Activated T-cell treated with anti-CD3 and anti-CD28 coated beads for 48 hours (primary cell): ENCODE results near the gene SULT1C3.
"Not testable (repeated sequence)": the region's sequence is repeated elsewhere in the genome, so short reads cannot be mapped to it uniquely, and the experiment has no call there.

ENCODE experiments used
- DNase-seq: peaks from one replicate; pipeline ENCODE4 v3.0.0-alpha.2; 2020; ENCODE audit warnings: low read depth

SULT1C3 gene

GRCh38 chr2:108244667-108245414 lies 5.1 kb downstream of the SULT1C3 start:
- DNase-seq = no peak

GRCh38 chr2:108253106-108253505 lies 13.3 kb downstream of the SULT1C3 start:
- DNase-seq = no peak

- no peak for DNase-seq
Observed at GRCh38 chr2:108257757-108258331, 18.1 kb downstream of the SULT1C3 start.

GRCh38 chr2:108260773-108261172 lies 21.0 kb downstream of the SULT1C3 start:
- DNase-seq = no peak

DNA sequence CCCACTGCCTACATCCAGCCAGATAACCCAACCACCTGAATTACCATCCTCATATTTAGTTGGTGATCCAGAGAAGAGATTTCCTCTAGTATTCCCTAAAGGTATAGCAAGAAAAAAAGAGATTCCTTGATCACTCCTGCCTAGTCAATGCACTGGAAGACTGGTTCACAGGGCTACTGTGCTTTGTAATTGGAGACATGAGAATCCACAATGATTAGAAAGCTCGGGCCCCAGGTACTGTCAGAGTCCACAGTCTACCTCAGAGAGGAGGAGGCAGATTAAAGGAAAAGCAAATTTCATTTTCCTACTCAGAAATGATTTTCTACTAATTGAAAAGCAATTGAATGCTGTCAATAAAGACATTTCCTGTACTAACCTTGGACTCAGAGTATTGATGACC lies 22.3 kb downstream of the SULT1C3 start:
- no peak for DNase-seq

DNA sequence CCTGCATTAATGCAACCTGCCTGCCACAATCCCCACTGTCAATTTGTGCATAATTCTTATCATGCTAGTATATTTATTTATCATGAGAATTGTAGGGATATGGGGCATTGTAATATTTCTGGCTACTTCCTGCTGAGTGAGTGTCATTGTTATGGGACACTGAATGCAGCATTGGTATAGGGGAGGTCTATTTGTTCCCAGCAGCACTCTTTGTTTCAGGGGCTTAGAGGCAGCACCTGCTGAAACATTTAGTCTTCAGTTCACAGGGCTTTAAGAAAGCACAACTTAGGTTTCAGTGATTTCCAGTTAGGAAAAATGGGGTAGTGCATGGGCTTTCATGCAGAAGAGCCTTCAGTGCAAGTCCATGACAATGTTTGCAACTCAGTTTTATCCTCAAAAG lies 23.6 kb downstream of the SULT1C3 start:
- DNase-seq = no peak

DNA sequence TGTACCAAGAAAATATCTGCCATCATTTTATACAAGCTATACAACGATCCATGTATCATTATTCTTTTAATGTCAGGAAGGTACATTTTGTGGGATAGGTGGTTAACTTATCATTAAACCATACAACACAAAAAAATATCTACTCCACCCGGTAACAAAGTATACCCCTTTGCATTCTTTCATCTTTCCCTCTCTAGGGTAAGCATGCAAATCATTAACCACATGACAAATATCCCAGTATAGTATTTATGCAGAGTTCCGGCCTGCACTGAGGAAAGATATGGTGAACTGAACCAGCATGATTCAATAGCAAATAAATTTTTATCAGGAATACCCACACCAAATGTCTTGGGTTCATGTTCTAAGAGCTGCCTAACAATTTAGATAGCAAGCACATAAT lies 26.4 kb downstream of the SULT1C3 start:
- DNase-seq = no peak

GRCh38 chr2:108267101-108267500 lies 27.3 kb downstream of the SULT1C3 start:
- DNase-seq = no peak

DNA sequence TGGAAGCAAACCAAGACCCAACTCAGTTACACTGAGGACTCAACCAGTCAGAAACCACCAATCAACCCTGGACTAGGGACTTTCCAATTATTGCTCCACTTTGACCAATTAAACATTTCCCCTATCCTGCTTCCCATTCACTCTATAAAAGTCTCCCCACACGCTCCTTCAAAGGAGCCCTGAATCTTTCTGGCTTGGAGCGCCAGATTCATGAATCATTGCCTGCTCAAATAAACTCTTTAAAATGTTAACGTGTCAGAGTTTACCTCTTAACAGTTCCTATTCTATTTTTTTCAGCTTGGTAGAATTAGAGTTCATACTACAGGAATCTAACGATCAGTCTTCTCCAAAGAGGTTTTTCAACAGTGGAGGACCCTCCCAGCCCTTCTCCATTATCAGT lies 28.2 kb downstream of the SULT1C3 start:
- no peak for DNase-seq

DNA sequence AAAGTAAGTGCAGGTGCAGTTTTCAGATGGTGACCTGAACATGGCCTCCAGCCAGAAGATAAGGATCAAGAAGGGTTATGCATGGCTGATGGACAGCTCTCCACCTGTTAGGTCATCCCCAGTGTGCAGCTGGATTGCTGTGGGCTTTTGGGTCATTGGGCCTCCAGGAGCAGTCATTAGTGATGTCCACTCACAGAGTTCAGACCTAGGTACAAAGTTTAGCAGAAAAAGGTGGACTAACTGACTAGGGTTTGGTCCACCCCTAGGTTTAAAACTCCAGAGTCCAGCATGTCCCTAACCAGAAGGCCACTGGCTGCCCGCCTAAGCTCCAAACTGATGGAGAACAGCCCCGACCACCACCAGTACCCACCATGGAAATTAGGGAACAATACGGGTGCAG lies 30.6 kb downstream of the SULT1C3 start:
- DNase-seq = no peak

DNA sequence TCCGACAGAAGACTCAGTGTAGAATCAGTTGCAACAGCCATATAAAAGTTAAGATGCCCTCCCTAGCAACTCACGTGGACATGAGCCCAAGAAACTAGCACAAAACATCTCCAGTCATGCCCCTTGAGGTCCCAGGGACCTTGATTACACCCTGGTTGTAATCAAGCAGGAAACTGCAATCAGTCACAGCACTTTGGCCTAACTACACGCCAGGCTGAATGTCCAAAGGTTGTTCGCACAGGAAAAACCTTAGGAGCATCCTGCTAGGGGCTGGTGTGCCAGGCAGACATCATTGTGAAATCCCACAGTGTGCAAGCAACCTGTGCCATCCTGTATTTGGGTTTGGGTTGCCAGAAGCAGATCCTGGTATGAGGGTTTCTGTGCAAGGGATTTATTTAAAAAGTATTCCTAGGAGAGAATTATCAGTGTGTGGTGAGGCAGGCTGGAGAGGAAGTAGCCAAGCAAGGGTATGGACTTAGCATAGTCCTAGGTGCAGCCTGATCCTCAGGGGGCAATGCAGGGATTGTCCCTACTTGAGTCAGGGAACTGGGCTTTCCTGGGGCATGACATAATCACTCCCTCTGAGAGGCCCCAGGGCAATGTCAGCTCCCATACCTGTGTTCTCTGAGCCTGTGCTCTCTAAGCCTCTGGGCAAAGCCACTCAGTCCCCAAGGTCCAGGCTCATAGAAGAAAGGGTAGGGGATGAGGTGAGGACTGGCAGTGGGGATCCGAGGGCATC lies 31.2 kb downstream of the SULT1C3 start:
- DNase-seq = no peak

- DNase-seq = no peak
Observed at GRCh38 chr2:108271691-108272253, 32.0 kb downstream of the SULT1C3 start.

DNA sequence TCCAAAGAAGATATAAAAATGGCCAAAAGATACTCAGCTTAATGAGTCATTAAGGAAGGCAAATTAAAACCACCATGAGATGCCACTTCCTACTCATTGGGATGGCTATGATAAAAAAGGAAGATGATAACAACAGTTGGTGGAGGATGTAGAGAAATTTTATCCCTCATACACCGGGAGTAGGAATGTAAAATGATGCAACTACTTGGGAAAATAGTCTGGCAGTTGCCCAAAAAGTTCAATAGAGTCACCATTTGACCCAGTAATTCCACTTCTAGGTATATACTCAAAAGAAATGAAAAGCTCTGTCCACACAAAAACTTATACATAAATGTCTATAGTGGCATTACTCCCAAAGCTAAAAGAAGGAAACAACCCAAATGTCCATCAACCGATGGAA lies 38.9 kb downstream of the SULT1C3 start:
- no peak for DNase-seq

- no peak for DNase-seq
Observed at GRCh38 chr2:108279468-108279867, 39.7 kb downstream of the SULT1C3 start.

DNA sequence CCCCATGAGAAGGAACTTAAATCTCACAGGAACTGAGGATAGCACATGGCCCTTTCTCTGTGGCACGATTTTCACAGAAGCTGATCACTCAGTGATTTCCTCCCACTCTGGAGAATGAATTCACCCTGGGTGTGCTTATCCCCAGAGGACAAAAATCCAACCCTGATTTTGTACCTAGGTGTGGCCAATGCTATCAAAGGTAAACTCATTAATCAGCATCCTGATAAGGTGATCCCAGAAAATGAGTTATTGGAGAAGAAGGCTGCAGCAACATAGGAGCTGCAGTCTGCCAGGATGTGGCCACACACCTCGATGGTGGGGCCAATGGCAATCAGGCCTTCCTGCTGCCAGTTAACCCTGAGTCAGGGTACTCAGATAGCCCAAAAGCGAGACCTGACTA lies 40.7 kb downstream of the SULT1C3 start:
- DNase-seq = no peak

- not testable (repeated sequence) for DNase-seq
Observed at GRCh38 chr2:108284566-108284965, 44.8 kb downstream of the SULT1C3 start.

DNA sequence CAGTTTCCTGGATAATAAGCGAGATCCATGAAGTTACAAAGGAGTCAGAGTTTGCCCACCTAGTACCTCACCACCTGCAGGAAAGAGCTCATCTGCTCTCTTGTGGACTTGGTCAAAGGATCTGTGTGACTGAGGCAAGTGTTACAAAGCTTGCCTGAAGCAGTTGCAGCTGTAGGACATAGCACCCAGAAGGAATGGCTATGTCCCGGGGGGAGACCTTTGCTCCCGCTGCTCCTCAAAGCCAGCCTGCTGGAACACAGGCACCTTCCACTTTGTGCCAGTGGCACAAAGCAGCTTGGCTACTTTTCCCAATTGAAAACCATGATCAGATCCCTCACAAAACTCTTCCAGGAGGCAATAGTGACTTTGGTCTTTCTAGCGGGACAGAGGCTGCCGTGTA lies 45.8 kb downstream of the SULT1C3 start:
- no peak for DNase-seq

GRCh38 chr2:108287169-108287568 lies 47.4 kb downstream of the SULT1C3 start:
- DNase-seq = no peak

- DNase-seq = no peak
Observed at GRCh38 chr2:108288534-108289106, 48.9 kb downstream of the SULT1C3 start, which contains the start of gene SULT1C2. Gene SULT1C2, plus strand, starts transcription at chr2:108288895. Its CDS starts 4,773 bp downstream, at chr2:108293668.

DNA sequence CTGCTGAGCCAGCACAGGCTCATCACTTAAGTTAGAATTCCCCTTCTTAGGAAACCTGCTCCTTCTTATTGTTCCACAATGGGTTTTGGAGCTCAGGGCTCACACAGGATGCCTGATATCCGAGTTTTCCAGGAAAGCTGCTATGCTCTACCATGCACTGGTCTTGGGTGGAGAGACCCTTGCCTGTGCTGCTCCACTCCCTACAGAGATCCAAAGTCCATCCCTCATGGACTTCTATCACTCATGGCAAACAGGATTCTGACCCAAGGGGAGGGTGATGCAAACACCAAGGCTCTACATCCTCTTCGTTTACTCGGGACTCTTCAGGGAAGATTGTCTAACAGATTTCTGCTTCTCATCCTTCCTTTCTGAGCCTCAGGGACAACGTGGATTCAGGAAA lies 54.1 kb downstream of the SULT1C3 start:
- no peak for DNase-seq

GRCh38 chr2:108297436-108298141 lies 57.8 kb downstream of the SULT1C3 start:
- DNase-seq = no peak

DNA sequence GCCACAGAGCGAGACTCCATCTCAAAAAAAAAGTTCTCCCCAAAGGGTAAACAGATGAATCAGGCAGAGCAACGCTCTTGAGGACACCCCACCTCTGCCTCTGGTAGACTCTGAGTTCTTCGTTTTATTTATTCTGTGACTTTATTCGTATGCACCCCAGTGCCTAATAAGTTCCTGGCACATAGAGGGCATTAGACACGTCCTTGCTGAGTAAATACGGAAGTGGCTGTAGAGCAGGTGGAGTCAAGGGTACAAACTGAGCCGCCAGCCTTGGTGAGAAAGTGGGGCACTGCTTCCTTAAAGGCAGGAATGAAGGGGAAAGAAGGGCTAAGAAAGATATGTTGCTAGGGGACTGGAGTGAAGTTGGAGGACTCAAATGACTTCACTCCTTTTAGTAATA lies 61.8 kb downstream of the SULT1C3 start:
- DNase-seq = no peak
